Measurements from ENCODE around the gene C14orf119. TPM values are rescaled to one million over a fixed set of nuclear protein-coding genes. Genes with fewer than 3 reads are reported as not detected.

The C14orf119 gene
- total RNA-seq, 4 donors from 2014 or later, result 9.5 to 28.8 (median 13.8) TPM

DNA sequence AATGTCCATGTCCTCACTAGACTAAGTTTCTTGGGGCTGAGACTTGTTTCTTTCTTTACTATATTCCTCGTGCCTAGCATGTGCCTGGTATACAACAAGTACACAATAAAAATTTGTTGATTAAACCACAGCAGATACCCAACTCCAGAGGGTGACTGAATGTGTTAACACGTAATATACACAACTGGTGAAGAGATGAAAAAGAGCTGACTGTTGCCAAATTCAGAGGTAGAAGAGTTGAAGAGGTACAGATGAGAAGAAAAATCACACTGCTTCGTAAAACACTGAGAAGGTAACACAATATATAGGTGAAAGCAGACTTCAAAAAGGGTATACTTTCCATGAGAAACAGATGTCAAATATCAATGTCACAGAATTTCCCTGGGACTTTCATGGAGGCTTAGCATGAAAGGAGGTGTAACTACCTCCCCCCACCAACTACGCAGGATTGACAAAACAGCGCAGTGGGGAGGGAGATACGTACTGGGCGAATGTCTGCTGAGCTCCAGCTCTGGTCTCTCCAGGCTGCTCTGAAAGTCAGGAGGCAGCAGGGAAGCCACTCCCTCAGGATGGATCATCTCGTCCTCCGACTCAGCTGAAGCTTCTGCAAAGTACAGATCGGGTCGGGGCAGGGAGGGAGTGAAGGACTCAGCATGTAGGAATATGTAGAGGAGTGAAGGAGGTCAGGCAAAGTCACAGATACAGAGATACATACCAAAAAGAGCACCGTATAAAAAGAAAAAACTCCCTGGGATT lies 5.6 kb upstream of the C14orf119 start:
- no peak overlapping the region for H3K27ac ChIP-seq
- in situ Hi-C loops (cut with MboI; ENCODE audit: low sequenced_read_pairs in 4 of 4), result no loop called here
- TF ChIP-seq POLR2A (IDR thresholded peaks at IDR 0.05), result no peak
- TF ChIP-seq, protein P1, sequence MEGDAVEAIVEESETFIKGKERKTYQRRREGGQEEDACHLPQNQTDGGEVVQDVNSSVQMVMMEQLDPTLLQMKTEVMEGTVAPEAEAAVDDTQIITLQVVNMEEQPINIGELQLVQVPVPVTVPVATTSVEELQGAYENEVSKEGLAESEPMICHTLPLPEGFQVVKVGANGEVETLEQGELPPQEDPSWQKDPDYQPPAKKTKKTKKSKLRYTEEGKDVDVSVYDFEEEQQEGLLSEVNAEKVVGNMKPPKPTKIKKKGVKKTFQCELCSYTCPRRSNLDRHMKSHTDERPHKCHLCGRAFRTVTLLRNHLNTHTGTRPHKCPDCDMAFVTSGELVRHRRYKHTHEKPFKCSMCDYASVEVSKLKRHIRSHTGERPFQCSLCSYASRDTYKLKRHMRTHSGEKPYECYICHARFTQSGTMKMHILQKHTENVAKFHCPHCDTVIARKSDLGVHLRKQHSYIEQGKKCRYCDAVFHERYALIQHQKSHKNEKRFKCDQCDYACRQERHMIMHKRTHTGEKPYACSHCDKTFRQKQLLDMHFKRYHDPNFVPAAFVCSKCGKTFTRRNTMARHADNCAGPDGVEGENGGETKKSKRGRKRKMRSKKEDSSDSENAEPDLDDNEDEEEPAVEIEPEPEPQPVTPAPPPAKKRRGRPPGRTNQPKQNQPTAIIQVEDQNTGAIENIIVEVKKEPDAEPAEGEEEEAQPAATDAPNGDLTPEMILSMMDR (IDR thresholded peaks at IDR 0.05 in 4 of 5, conservative IDR thresholded peaks at IDR 0.05 in 1 of 5), result no peak
- ATAC-seq (no peak), DNase-seq (no peak)
- intact Hi-C loops (cut with DNase I; ENCODE audit: low total_unique reads), result no loop called here
- H3K4me3 ChIP-seq, result no peak overlapping the region
- no peaks in the 10 kb centered on the region for H3K9me3 ChIP-seq
- no peaks in the 10 kb centered on the region for H3K27me3 ChIP-seq
- H3K4me1 ChIP-seq, result peaks cover 16% of the 10 kb centered on the region in 2 donors
- H3K36me3 ChIP-seq, result peaks cover 0 to 75% of the 10 kb centered on the region in 2 donors

DNA sequence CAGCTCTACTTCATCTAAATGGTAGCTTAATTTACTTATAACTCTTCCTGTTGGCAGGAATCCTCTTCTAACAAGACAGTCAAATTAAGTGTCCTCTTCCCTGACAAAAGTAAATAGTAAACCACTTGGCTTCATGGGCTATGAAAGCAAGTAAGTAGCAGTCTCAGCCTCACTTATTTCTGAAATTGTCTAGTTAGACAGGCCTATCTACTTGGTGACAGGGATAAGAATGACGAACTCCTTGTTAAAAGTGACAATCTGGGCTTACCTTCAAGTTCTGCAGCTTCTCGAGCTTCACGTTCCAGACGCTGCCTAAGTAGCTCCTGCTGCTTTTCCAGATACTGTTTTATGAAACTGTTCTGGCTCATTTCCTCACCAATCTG lies 5.1 kb upstream of the C14orf119 start:
- DNase-seq (no peak), ATAC-seq (no peak)
- no peak overlapping the region for H3K27ac ChIP-seq
- no peak overlapping the region for H3K4me3 ChIP-seq
- in situ Hi-C loops (cut with MboI; ENCODE audit: low sequenced_read_pairs in 4 of 4), result no loop called here
- no peaks in the 10 kb centered on the region for H3K27me3 ChIP-seq
- no peak for TF ChIP-seq POLR2A (IDR thresholded peaks at IDR 0.05)
- TF ChIP-seq, protein P1 (IDR thresholded peaks at IDR 0.05 in 4 of 5, conservative IDR thresholded peaks at IDR 0.05 in 1 of 5), result no peak
- intact Hi-C loops (cut with DNase I; ENCODE audit: low total_unique reads), result no loop called here
- peaks cover 16% of the 10 kb centered on the region in 2 donors for H3K4me1 ChIP-seq
- no peaks in the 10 kb centered on the region for H3K9me3 ChIP-seq
- H3K36me3 ChIP-seq, result peaks cover 0 to 70% of the 10 kb centered on the region in 2 donors

DNA sequence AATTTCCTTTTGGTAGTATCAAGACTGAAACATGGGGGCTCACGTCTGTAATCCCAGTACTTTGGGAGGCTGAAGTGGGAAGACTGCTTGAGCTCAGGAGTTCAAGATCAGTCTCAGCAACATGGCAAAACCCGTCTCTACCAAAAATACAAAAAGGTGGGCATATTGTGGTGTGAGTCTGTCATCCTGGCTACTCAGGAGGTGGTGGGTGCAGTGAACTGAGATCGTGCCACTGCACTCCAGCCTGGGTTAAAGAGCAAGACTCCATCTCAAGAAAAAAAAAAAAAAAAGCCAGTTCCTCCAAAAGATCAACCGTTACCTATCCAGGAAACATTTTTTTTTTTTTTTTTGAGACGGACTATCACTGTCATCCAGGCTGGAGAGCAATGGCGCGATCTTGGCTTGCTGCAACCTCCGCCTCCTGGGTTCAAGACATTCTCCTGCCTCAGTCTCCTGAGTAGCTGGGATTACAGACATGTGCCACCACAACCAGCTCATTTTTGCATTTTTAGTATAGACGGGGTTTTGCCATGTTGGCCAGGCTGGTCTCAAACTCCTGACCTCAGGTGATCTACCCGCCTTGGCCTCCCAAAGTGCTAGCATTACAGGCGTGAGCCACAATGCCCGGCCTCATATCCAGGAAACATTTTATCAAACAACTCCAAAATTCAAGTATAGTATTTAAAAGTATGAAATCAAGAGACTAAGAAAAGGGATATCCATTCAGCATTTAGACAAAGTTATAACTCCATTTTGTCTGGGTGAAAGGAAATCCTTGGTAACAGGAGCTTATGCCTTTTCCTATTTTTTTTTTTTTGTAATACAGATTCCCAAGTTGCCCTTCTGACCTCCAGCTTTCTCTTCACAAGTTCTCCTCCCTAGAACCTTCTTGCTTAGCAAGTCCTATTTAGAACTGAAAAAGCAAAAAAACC lies 3.7 kb upstream of the C14orf119 start:
- Histone ChIP-seq H3K4me1 (peaks cover 18 to 19% of the 10 kb centered on the region in 2 donors), H3K4me3 (no peak overlapping the region), H3K27ac (no peak overlapping the region), H3K9me3 (no peaks in the 10 kb centered on the region), H3K36me3 (peaks cover 0 to 57% of the 10 kb centered on the region in 2 donors), H3K27me3 (no peaks in the 10 kb centered on the region)
- no peak for DNase-seq
- TF ChIP-seq, protein P1 (IDR thresholded peaks at IDR 0.05 in 4 of 5, conservative IDR thresholded peaks at IDR 0.05 in 1 of 5), result no peak
- TF ChIP-seq POLR2A (IDR thresholded peaks at IDR 0.05), result no peak
- in situ Hi-C loops (cut with MboI; ENCODE audit: low sequenced_read_pairs in 4 of 4) (no loop called here), intact Hi-C loops (cut with DNase I; ENCODE audit: low total_unique reads) (no loop called here)
- no peak for ATAC-seq

DNA sequence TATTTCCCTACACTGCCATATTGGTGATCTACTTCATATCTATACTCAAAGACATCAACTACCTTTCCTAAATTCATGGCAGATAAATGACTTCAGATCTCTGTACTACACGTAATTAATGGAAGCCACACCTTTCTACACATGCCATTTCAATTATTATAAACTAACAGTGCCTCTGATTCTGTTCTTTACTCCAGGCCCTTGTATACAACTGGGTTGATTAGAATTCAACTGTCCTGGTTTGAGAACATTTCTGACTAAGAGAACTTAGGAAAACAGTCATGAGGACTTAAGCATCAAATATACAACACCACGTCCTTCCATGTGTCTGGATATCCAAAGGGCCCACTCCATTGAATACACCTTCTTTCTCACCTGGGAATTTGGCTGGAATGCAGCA lies 2.2 kb upstream of the C14orf119 start:
- no peaks in the 10 kb centered on the region for H3K9me3 ChIP-seq
- ATAC-seq (no peak), DNase-seq (no peak)
- intact Hi-C loops (cut with DNase I; ENCODE audit: low total_unique reads), result no loop called here
- in situ Hi-C loops (cut with MboI; ENCODE audit: low sequenced_read_pairs in 4 of 4), result no loop called here
- H3K27me3 ChIP-seq, result no peaks in the 10 kb centered on the region
- H3K4me1 ChIP-seq, result peaks cover 27 to 32% of the 10 kb centered on the region in 2 donors
- H3K4me3 ChIP-seq, result peak overlapping the region in 2 of 4 donors; percentile 0 to 79
- no peak for TF ChIP-seq POLR2A (IDR thresholded peaks at IDR 0.05)
- TF ChIP-seq, protein P1 (IDR thresholded peaks at IDR 0.05 in 4 of 5, conservative IDR thresholded peaks at IDR 0.05 in 1 of 5), result no peak
- H3K36me3 ChIP-seq, result peaks cover 0 to 56% of the 10 kb centered on the region in 2 donors
- peak overlapping the region in 2 of 4 donors; percentile 97 to 100 for H3K27ac ChIP-seq

Data from gastrocnemius medialis (tissue), 4 donors.